GM20000 (cell line): ENCODE data around the gene KDM4B.
"Not testable (repeated sequence)": the region's sequence is repeated elsewhere in the genome, so short reads cannot be mapped to it uniquely, and the experiment has no call there.

Experiments
- DNase-seq: peaks from one replicate; pipeline ENCODE4 v3.0.0; 2012; ENCODE audit warnings: low spot score
- CTCF ChIP-seq: IDR thresholded peaks from 2 replicates; pipeline ENCODE4 v1.5.1; 2012; ENCODE audit warnings: mild to moderate bottlenecking, control low read depth; ENCODE audit errors: extremely low read depth, missing control alignments

KDM4B gene

DNA sequence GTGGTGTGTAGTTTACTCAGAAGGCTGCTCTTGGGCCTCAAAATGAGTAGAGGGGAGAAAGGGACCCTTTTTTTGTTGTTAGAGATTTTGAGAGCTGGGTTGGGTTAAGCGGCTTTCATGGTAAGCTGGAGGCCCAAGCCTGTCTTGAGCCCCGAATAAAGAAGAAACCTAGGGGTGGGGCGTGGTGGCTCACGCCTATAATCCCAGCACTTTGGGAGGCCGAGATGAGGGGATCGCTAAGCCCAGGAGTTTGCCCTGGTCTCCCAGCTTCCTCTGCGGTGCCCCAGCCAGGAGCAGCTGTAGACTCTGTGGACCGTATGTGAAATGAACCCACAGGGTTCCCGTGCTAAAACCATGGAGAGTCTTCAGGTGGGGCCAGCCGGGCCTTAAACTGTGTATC, 56.1 kb downstream of the KDM4B start:
- DNase-seq, result no peak
- TF ChIP-seq CTCF, result no peak

DNA sequence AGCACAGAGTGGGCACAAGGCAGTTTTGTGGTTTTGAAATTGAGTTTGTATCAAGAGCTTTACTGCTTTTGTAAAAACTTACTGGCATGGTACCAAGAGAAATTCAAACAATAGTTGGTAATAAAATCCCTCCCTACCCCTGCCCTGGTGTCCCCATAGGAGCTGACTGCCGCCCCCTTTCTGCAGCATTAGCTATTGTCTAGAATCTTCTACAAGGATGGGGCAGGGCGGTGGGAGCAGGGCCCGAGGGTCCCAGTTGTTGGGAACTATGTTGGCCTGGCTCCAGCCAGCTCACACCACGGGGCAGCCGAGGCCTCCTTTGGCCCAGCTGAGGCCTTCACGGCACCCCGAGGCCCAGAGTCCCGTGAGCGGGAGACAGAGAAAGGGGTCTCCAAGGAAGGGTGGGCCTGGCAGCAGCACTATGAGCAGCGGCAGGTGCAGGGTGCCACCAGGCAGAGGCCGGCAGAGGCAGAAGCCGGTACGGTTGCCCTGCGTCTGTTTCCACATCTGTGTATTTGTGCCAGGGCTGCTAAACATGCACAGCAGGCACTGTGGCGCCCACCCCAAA, 57.9 kb downstream of the KDM4B start:
- no peak for TF ChIP-seq CTCF
- DNase-seq, result no peak

DNA sequence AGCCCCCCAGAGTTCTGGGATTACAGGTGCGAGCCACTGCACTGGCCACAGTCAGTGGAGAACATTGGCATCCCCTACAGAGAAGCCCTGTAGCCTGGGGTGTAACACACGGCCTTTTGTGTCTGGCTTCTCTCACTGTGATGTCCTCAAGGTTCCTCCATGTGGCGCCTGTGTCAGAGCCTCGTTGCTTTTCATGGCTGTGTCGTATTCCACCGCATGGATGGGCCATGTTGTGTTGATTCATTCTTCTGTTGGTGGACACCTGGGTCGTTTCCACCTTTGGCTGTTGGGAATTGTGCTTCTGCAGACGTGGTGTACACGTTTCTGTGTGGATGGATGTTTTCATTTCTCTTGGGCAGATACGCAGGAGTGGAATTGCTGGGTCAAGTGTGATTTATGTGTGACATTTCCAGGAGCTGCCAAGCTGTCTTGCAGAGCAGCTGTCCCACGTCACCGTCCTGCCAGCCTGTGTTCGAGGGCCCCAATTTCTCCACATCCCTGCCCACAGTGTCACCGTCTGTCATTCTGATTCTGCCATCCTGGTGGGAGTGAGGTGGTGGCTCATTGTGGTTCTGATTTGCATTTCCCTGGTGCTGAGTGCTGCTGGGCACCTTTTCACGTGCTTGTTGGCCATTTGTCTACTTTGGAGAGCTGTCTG, 59.4 kb downstream of the KDM4B start:
- DNase-seq, result no peak
- no peak for TF ChIP-seq CTCF

GRCh38 chr19:5029596-5029995, 60.7 kb downstream of the KDM4B start:
- not testable (repeated sequence) for DNase-seq
- peak; percentile 47 for TF ChIP-seq CTCF

GRCh38 chr19:5030136-5030820, 61.4 kb downstream of the KDM4B start:
- no peak for TF ChIP-seq CTCF
- no peak for DNase-seq

GRCh38 chr19:5030822-5031221, 61.9 kb downstream of the KDM4B start:
- no peak for DNase-seq
- TF ChIP-seq CTCF, result no peak

DNA sequence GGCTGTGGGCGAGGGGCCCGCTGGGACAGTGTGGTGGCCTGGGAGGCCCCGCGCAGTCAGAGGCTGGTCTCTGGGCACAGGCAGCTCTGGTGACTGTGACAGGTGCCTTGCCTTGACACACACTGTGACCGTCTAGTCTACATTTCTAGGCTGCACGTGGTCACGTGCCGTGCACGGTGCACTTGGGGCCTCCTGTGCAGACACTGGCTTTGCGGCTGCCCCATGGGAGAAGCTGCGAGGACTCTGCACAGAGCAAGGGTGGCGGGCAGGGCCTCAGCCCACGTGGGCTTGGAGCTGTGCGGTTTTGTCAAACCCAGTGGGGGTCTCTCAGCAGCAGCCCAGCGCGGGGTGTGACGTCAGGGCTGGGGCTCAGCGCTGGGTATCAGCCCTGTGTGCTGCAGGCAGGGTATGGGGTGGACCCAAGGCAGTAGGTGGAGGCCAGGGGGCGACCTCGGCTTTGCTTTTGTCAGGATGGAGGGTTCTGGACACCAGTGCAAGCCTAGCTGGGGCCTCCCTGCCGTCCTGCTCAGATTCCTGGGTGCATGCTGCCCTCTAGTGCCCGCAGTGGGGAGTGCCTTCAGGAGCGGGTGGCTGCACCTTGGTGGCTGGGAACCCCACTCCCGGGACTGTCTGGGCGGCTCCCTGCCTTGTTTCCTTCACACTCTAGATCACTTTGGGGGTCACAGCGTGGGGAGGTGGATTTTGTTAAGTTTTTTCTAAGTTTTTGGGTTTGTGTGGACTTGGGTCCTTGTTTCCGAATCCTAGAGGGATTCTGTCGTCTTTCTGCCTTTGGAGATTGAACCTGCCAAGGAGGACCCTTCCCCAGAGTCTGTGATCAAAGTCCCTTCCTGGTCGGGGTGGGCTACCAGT, 62.6 kb downstream of the KDM4B start:
- DNase-seq, result peak; percentile 95
- TF ChIP-seq CTCF, result peak; percentile 84
